Skeletal muscle tissue (tissue), 4 donors: ENCODE results near the gene CCDC85C. TPM values are rescaled to one million over a fixed set of nuclear protein-coding genes. Genes with fewer than 3 reads are reported as not detected.
A peak's percentile ranks its signal among the peaks of the same experiment; 100 is the strongest.

ENCODE experiments used
- H3K27ac ChIP-seq: one replicate; pipeline ENCODE4 v1.7.0; 2013; ENCODE audit warnings: mild to moderate bottlenecking, low read depth, low read length, inconsistent platforms
- H3K27me3 ChIP-seq, 3 donors: one replicate each; pipeline ENCODE4 v1.7.0; 2013; ENCODE audit warnings: low read length in 3 of 3; ENCODE audit not compliant: control insufficient read depth in 3 of 3, insufficient read depth in 3 of 3
- H3K36me3 ChIP-seq, 3 donors: one replicate each; pipeline ENCODE4 v1.7.0; 2013; ENCODE audit warnings: low read length in 3 of 3; ENCODE audit not compliant: control insufficient read depth in 3 of 3, insufficient read depth in 3 of 3
- H3K4me1 ChIP-seq, 3 donors: one replicate each; pipeline ENCODE4 v1.7.0; 2013; ENCODE audit warnings: low read length in 3 of 3, mild to moderate bottlenecking in 3 of 3; ENCODE audit not compliant: control insufficient read depth in 3 of 3, insufficient read depth in 3 of 3
- H3K4me3 ChIP-seq, 3 donors: one replicate each; pipeline ENCODE4 v1.7.0; 2013; ENCODE audit warnings: low read length in 3 of 3
- H3K9ac ChIP-seq, 3 donors: one replicate each; pipeline ENCODE4 v1.7.0; 2013; ENCODE audit warnings: low read length in 3 of 3, mild to moderate bottlenecking in 3 of 3, moderate library complexity in 2 of 3, low read depth in 1 of 3
- H3K9me3 ChIP-seq, 3 donors: one replicate each; pipeline ENCODE4 v1.7.0; 2013; ENCODE audit warnings: low read length in 3 of 3; ENCODE audit not compliant: control insufficient read depth in 3 of 3
- total RNA-seq: library from RNA; depleted of rRNA; stranded (reverse); fragments of >200 nt; gene quantifications from one replicate; pipeline ENCODE4 v1.2.3, GENCODE V29; 2014
- donor health status: Osteomylitis.

The CCDC85C gene
- total RNA-seq, 1 donor from 2014 or later: 1.6 TPM

- Histone ChIP-seq H3K4me1 (peaks cover 0 to 7% (median 0%) of the 10 kb centered on the region in 3 donors), H3K27me3 (peaks cover 0 to 36% (median 12%) of the 10 kb centered on the region in 3 donors), H3K4me3 (no peak overlapping the region), H3K9ac (no peak overlapping the region), H3K9me3 (no peaks in the 10 kb centered on the region), H3K27ac (no peak overlapping the region), H3K36me3 (no peaks in the 10 kb centered on the region)
Measured at GRCh38 chr14:99621948-99622347, 17.9 kb upstream of the CCDC85C start.

GRCh38 chr14:99619835-99620834, 16.1 kb upstream of the CCDC85C start:
- Histone ChIP-seq H3K4me1 (peaks cover 1 to 7% (median 2%) of the 10 kb centered on the region in 3 donors), H3K4me3 (no peak overlapping the region), H3K9me3 (no peaks in the 10 kb centered on the region), H3K27me3 (peaks cover 0 to 35% (median 11%) of the 10 kb centered on the region in 3 donors), H3K36me3 (no peaks in the 10 kb centered on the region), H3K27ac (peak overlapping the region; percentile 64), H3K9ac (no peak overlapping the region)

- Histone ChIP-seq H3K27ac (no peak overlapping the region), H3K4me3 (no peak overlapping the region), H3K9me3 (no peaks in the 10 kb centered on the region), H3K4me1 (peaks cover 2 to 13% (median 4%) of the 10 kb centered on the region in 3 donors), H3K36me3 (no peaks in the 10 kb centered on the region), H3K9ac (no peak overlapping the region), H3K27me3 (peaks cover 5 to 23% (median 18%) of the 10 kb centered on the region in 3 donors)
Measured at GRCh38 chr14:99616832-99617800, 13.1 kb upstream of the CCDC85C start.

GRCh38 chr14:99615497-99616157, 11.6 kb upstream of the CCDC85C start:
- Histone ChIP-seq H3K4me3 (no peak overlapping the region), H3K4me1 (peaks cover 2 to 13% (median 4%) of the 10 kb centered on the region in 3 donors), H3K9ac (no peak overlapping the region), H3K36me3 (no peaks in the 10 kb centered on the region), H3K9me3 (no peaks in the 10 kb centered on the region), H3K27ac (no peak overlapping the region), H3K27me3 (peaks cover 5 to 23% (median 18%) of the 10 kb centered on the region in 3 donors)

GRCh38 chr14:99612738-99613330, 8.8 kb upstream of the CCDC85C start:
- H3K27me3 ChIP-seq: peaks cover 5 to 18% (median 15%) of the 10 kb centered on the region in 3 donors
- no peak overlapping the region for H3K27ac ChIP-seq
- no peaks in the 10 kb centered on the region for H3K9me3 ChIP-seq
- H3K9ac ChIP-seq: no peak overlapping the region
- no peaks in the 10 kb centered on the region for H3K36me3 ChIP-seq
- no peak overlapping the region for H3K4me3 ChIP-seq
- H3K4me1 ChIP-seq: peaks cover 2 to 7% (median 4%) of the 10 kb centered on the region in 3 donors

GRCh38 chr14:99612071-99612737, 8.2 kb upstream of the CCDC85C start:
- Histone ChIP-seq H3K36me3 (no peaks in the 10 kb centered on the region), H3K9ac (no peak overlapping the region), H3K27me3 (peaks cover 5 to 15% (median 14%) of the 10 kb centered on the region in 3 donors), H3K4me1 (peaks cover 2 to 7% (median 4%) of the 10 kb centered on the region in 3 donors), H3K27ac (no peak overlapping the region), H3K4me3 (no peak overlapping the region), H3K9me3 (no peaks in the 10 kb centered on the region)

- no peaks in the 10 kb centered on the region for H3K9me3 ChIP-seq
- H3K4me3 ChIP-seq: no peak overlapping the region
- H3K9ac ChIP-seq: no peak overlapping the region
- H3K4me1 ChIP-seq: peaks cover 2 to 7% (median 4%) of the 10 kb centered on the region in 3 donors
- H3K36me3 ChIP-seq: no peaks in the 10 kb centered on the region
- peaks cover 5 to 15% (median 14%) of the 10 kb centered on the region in 3 donors for H3K27me3 ChIP-seq
- H3K27ac ChIP-seq: no peak overlapping the region
Measured at GRCh38 chr14:99611646-99612045, 7.6 kb upstream of the CCDC85C start.

- peaks cover 4 to 8% (median 6%) of the 10 kb centered on the region in 3 donors for H3K27me3 ChIP-seq
- no peak overlapping the region for H3K27ac ChIP-seq
- H3K4me1 ChIP-seq: peaks cover 5 to 11% (median 10%) of the 10 kb centered on the region in 3 donors
- H3K36me3 ChIP-seq: no peaks in the 10 kb centered on the region
- H3K4me3 ChIP-seq: no peak overlapping the region
- H3K9ac ChIP-seq: no peak overlapping the region
- no peaks in the 10 kb centered on the region for H3K9me3 ChIP-seq
Measured at GRCh38 chr14:99609245-99610170, 5.5 kb upstream of the CCDC85C start.
